HG03159 (cell line): Measurements from ENCODE around the gene NTSR1.

ENCODE experiments used
- ATAC-seq: cut with Tn5 transposase; IDR thresholded peaks from one replicate; pipeline ENCODE4 v1.9.1; 2021; ENCODE audit warnings: mild to moderate bottlenecking, moderate library complexity; ENCODE audit not compliant: unreplicated experiment

Gene NTSR1

GRCh38 chr20:62737271-62737811 lies 28.7 kb downstream of the NTSR1 start:
- ATAC-seq: no peak

- no peak for ATAC-seq
Observed at GRCh38 chr20:62738025-62738881, 29.6 kb downstream of the NTSR1 start.

- no peak for ATAC-seq
Observed at GRCh38 chr20:62739067-62739466, 30.4 kb downstream of the NTSR1 start.

- ATAC-seq: peak; percentile 29
Observed at GRCh38 chr20:62739581-62740285, 31.1 kb downstream of the NTSR1 start.

- peak; percentile 76 for ATAC-seq
Observed at GRCh38 chr20:62740286-62741141, 31.9 kb downstream of the NTSR1 start.

GRCh38 chr20:62741191-62741691 lies 32.6 kb downstream of the NTSR1 start:
- no peak for ATAC-seq

- ATAC-seq: no peak
Observed at GRCh38 chr20:62741701-62742491, 33.3 kb downstream of the NTSR1 start.

GRCh38 chr20:62742550-62742949 lies 33.9 kb downstream of the NTSR1 start:
- no peak for ATAC-seq

- ATAC-seq: no peak
Observed at GRCh38 chr20:62742979-62743776, 34.5 kb downstream of the NTSR1 start.

- no peak for ATAC-seq
Observed at GRCh38 chr20:62743777-62744317, 35.2 kb downstream of the NTSR1 start.

GRCh38 chr20:62744741-62745191 lies 36.1 kb downstream of the NTSR1 start:
- ATAC-seq: no peak

GRCh38 chr20:62745279-62745951 lies 36.8 kb downstream of the NTSR1 start:
- ATAC-seq: no peak

- ATAC-seq: no peak
Observed at GRCh38 chr20:62745952-62746288, 37.3 kb downstream of the NTSR1 start.

- ATAC-seq: no peak
Observed at GRCh38 chr20:62748311-62748710, 39.7 kb downstream of the NTSR1 start.

GRCh38 chr20:62749851-62750445 lies 41.3 kb downstream of the NTSR1 start:
- ATAC-seq: no peak

- ATAC-seq: no peak
Observed at GRCh38 chr20:62751551-62752150, 43.0 kb downstream of the NTSR1 start.

GRCh38 chr20:62752181-62752670 lies 43.6 kb downstream of the NTSR1 start:
- no peak for ATAC-seq
